ENCODE data around the gene NGDN.

Gene NGDN

GRCh38 chr14:23523229-23524016, 53.9 kb downstream of the NGDN start:
- no peak for DNase-seq

- DNase-seq = no peak
Measured at GRCh38 chr14:23524954-23525353, 55.5 kb downstream of the NGDN start.

GRCh38 chr14:23525611-23526010, 56.1 kb downstream of the NGDN start:
- no peak for DNase-seq
